ENCODE data around the gene PRR5.

- TF ChIP-seq POLR2A (IDR thresholded peaks at IDR 0.05; ENCODE audit: low read depth, low read length) (no peak), POLR2AphosphoS5 (IDR thresholded peaks at IDR 0.05; ENCODE audit: low read depth, low read length) (no peak), PAX5 (IDR thresholded peaks at IDR 0.05; ENCODE audit: insufficient read depth, low read length, severe bottlenecking) (no peak), TAF1 (IDR thresholded peaks at IDR 0.05; ENCODE audit: low read depth, low read length) (no peak)
Observed at GRCh38 chr22:44693145-44693544, 8.9 kb upstream of the PRR5 start.

Data from GM12891 (cell line).